DMS153 treated with DMSO at 0.1 percent for 48 hours (cell line): ENCODE results near the gene SUZ12.
"Not testable (repeated sequence)": the region's sequence is repeated elsewhere in the genome, so short reads cannot be mapped to it uniquely, and the experiment has no call there.

Source experiments
- DNase-seq: peaks from one replicate; lab custom pipeline; 2025; ENCODE audit not compliant: unreplicated experiment; lab: John Stamatoyannopoulos, UW

Gene SUZ12

GRCh38 chr17:31936615-31937609 lies at the start of gene SUZ12:
Gene SUZ12, plus strand, starts transcription at chr17:31937007. Its CDS starts 240 bp downstream, at chr17:31937247.
- peak; percentile 16 for DNase-seq

GRCh38 chr17:31888124-31888523 lies 48.7 kb upstream of the SUZ12 start:
- no peak for DNase-seq

GRCh38 chr17:31900877-31901276 lies 35.9 kb upstream of the SUZ12 start:
- DNase-seq, result no peak

- no peak for DNase-seq
Measured at GRCh38 chr17:31902693-31903092, 34.1 kb upstream of the SUZ12 start.

- DNase-seq, result no peak
Measured at GRCh38 chr17:31903401-31903800, 33.4 kb upstream of the SUZ12 start.

GRCh38 chr17:31907342-31907962 lies 29.4 kb upstream of the SUZ12 start:
- no peak for DNase-seq

- DNase-seq, result no peak
Measured at GRCh38 chr17:31908386-31908785, 28.4 kb upstream of the SUZ12 start.

- not testable (repeated sequence) for DNase-seq
Measured at GRCh38 chr17:31912705-31913104, 24.1 kb upstream of the SUZ12 start.

GRCh38 chr17:31915456-31916100 lies 21.2 kb upstream of the SUZ12 start:
- no peak for DNase-seq

GRCh38 chr17:31916491-31917064 lies 20.2 kb upstream of the SUZ12 start:
- DNase-seq, result no peak

GRCh38 chr17:31917065-31917529 lies 19.7 kb upstream of the SUZ12 start:
- DNase-seq, result no peak

- DNase-seq, result not testable (repeated sequence)
Measured at GRCh38 chr17:31917721-31918120, 19.1 kb upstream of the SUZ12 start.

GRCh38 chr17:31918701-31919128 lies 18.1 kb upstream of the SUZ12 start:
- no peak for DNase-seq

- no peak for DNase-seq
Measured at GRCh38 chr17:31919802-31920525, 16.8 kb upstream of the SUZ12 start.

GRCh38 chr17:31926100-31926729 lies 10.6 kb upstream of the SUZ12 start:
- no peak for DNase-seq

GRCh38 chr17:31931756-31932155 lies 5.1 kb upstream of the SUZ12 start:
- no peak for DNase-seq

GRCh38 chr17:31935512-31935911 lies 1.3 kb upstream of the SUZ12 start:
- no peak for DNase-seq

GRCh38 chr17:31937926-31938641 lies 1.3 kb downstream of the SUZ12 start:
- DNase-seq, result not testable (repeated sequence)

- not testable (repeated sequence) for DNase-seq
Measured at GRCh38 chr17:31941916-31942315, 5.1 kb downstream of the SUZ12 start.
